GM19351 (cell line): ENCODE data around the gene PPP1CA.

Experiments used
- ATAC-seq: cut with Tn5 transposase; IDR thresholded peaks from one replicate; pipeline ENCODE4 v1.9.1; 2021; ENCODE audit warnings: mild to moderate bottlenecking, moderate library complexity; ENCODE audit not compliant: unreplicated experiment

Gene PPP1CA

GRCh38 chr11:67353317-67354074 is 48.2 kb downstream of the PPP1CA start, which contains the start of gene POLD4:
Gene POLD4 (minus strand): TSS chr11:67353546. CDS start chr11:67353399, 147 bp downstream.
- ATAC-seq: peak; percentile 75

GRCh38 chr11:67352546-67353316 is 48.9 kb downstream of the PPP1CA start:
- ATAC-seq: peak; percentile 13

- ATAC-seq: no peak
Measured at GRCh38 chr11:67351275-67352005, 50.2 kb downstream of the PPP1CA start.

GRCh38 chr11:67349928-67350465 is 51.7 kb downstream of the PPP1CA start:
- no peak for ATAC-seq

- ATAC-seq: no peak
Measured at GRCh38 chr11:67349457-67349856, 52.2 kb downstream of the PPP1CA start.

- no peak for ATAC-seq
Measured at GRCh38 chr11:67349036-67349435, 52.6 kb downstream of the PPP1CA start.
